HTR-8/SVneo (cell line): Measurements from ENCODE around the gene ZNF74.
"Not testable (repeated sequence)": the region's sequence is repeated elsewhere in the genome, so short reads cannot be mapped to it uniquely, and the experiment has no call there.

Experiments used
- DNase-seq: peaks from one replicate; pipeline ENCODE4 v3.0.0; 2011; ENCODE audit warnings: low spot score, mixed read lengths; ENCODE audit not compliant: insufficient read length
- FAIRE-seq: peaks from 2 replicates; lab custom pipeline; 2011; peaks lifted over from hg19 to GRCh38; lab: Jason Lieb, UNC

The ZNF74 gene

DNA sequence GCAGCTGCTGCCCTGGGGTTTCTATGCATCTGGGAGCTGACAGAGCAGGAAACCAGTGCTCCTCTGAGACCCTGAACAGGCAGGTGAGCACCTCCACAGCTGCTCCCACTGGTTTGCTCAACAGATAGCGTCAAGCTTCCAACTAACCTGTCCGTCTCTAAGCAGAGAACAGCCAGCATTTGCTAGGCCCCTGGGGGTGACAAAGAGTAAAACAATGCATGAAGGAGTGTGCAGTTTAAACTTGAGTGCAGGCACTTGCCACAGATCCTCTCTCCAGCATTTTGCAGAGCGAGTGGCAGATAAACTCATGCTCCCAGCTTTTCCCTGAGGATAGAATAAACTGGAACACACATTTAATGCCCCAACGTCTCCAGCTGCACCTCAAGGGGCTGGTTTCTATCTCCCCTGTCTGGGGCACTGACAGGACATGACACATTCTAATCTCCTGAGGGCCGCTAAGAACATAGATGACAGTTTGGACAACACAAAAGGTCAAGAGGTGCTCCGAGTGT lies 20.7 kb upstream of the ZNF74 start:
- not testable (repeated sequence) for FAIRE-seq, DNase-seq

GRCh38 chr22:20374130-20374529 lies 19.8 kb upstream of the ZNF74 start:
- DNase-seq, FAIRE-seq: not testable (repeated sequence)

GRCh38 chr22:20376281-20376680 lies 17.7 kb upstream of the ZNF74 start:
- not testable (repeated sequence) for DNase-seq, FAIRE-seq

GRCh38 chr22:20376983-20377382 lies 17.0 kb upstream of the ZNF74 start:
- not testable (repeated sequence) for DNase-seq, FAIRE-seq

DNA sequence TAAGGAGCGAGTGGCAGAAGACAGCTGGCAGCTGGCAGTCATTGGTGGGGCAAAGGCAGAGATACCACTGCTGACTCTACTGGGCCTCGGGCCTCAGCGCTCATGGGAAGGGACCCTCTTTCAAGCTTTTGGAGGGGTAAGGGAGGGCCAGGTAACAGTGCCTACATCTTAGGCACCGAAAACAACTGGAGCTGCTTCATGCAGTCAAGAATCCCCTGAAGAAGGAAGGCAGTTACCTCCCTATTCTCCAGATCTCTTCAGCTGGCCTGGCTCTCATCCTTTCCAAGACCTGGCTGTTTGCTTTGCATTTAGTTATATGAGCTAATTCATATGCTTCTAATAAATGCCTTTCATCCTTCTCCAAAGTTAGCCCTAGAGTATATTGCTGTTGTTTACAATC lies 15.8 kb upstream of the ZNF74 start:
- DNase-seq (no peak), FAIRE-seq (no peak)

- not testable (repeated sequence) for FAIRE-seq, DNase-seq
Observed at GRCh38 chr22:20378684-20379083, 15.3 kb upstream of the ZNF74 start.

DNA sequence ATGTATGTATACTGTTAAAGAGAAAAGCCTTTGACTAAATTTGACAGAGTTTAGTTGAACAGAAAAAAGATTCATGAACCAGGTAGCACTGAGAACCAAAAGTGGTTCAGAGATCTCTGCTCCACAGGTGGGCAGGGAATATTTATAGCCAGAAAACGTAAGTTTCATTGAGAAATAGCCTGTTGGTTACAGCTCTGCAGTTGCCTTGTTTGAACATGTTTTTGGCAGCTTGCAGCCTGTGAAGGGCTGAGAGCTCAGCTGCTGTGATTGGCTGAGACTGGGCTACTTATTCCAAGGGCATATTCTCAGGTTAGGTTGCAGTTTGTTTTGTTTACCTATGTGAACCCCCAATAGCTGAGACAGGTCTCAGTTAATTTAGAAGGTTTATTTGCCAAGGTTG lies 13.5 kb upstream of the ZNF74 start:
- DNase-seq (no peak), FAIRE-seq (no peak)

DNA sequence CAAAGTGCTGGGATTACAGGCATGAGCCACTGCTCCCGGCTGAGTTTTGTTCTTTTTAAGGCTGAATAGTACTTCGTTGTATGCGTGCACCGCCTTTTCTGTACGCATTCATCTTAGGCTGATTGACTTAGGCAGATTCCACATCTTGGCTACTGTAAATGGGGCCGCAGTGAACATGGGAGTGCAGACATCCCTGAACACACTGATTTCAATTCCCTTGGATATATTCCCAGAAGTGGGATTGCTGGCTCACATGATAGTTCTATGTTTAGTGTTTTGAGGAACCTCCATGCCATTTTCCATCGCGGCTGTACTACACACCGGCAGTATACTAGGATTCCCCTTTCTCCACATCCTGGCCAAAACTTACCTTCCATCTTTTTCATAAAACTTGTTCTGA lies 10.4 kb upstream of the ZNF74 start:
- FAIRE-seq (no peak), DNase-seq (no peak)

- FAIRE-seq (no peak), DNase-seq (no peak)
Observed at GRCh38 chr22:20384171-20384570, 9.8 kb upstream of the ZNF74 start.

DNA sequence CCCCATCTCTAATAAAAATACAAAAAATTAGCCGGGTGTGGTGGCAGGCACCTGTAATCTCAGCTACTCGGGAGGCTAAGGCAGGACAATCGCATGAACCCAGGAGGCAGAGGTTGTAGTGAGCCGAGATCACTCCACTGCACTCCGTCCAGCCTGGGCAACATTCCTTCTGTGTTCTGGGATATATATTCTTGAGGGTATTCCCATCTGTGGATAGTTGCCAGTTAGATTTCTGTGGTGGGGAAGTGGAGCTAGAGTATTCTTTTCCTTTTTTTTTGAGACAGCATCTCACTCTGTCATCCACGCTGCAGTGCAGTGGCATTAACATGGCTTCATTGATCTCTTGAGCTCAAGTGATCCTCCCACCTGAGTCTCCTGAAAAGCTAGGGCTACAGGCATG lies 9.1 kb upstream of the ZNF74 start:
- DNase-seq (no peak), FAIRE-seq (no peak)

DNA sequence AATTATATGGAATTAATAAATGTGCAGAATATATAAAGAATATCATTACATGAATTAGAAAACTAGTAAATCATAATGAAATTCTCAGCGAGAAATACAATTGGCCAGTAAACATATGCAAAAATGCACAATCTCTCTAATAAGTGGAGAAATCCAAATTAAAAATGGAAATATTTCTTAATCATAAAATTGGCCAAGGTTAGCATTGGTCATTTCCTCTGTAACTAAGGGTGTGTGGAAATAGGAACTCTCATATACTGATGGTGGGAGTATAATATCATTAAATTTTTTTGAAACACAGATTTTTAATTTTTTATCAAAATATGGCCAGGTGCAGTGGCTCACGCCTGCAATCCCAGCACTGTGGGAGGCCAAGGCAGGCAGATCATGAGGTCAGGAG lies 7.6 kb upstream of the ZNF74 start:
- no peak for FAIRE-seq
- no peak for DNase-seq

GRCh38 chr22:20386972-20387371 lies 7.0 kb upstream of the ZNF74 start:
- FAIRE-seq (no peak), DNase-seq (no peak)

DNA sequence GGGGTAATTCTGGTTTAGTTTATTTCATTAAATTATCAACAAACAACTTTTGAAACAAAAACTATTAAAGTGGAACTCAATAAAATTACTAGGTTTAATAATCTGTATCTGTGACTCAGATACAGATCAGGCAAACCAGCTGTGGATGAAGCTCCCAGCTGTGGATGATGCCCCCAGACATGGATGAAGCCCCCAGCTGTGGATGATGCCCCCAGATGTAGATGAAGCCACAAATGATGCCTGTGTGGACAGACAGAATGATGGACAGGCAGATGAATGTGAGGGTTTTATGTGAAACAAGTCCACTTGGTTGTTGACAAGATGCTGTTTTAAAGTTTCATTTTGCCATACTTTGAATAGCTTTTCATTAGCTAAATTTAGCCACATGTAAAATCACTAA lies 5.8 kb upstream of the ZNF74 start:
- DNase-seq = no peak
- no peak for FAIRE-seq

- no peak for FAIRE-seq
- DNase-seq = no peak
Observed at GRCh38 chr22:20389288-20389687, 4.7 kb upstream of the ZNF74 start.

GRCh38 chr22:20390394-20390907 lies 3.5 kb upstream of the ZNF74 start:
- FAIRE-seq (no peak), DNase-seq (no peak)

DNA sequence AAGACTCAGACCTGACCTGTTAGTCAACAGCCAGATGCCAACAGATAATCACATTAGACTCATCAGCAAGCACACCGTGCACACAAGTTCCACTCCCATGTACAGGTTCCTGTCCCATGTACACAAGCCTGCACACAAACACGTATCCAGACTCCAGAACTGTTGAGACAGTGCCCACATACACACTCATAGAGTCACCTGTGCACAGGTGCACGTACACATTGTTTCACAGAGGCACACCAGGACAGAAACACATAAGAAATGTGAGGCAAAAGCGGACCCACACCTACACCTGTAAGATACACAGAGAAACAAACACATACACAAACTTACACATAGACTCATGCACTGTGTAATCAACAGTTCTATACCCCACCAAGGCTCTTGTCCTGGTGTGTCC lies 2.7 kb upstream of the ZNF74 start:
- DNase-seq (no peak), FAIRE-seq (no peak)

- not testable (repeated sequence) for FAIRE-seq, DNase-seq
Observed at GRCh38 chr22:20392365-20392881, 1.5 kb upstream of the ZNF74 start.

DNA sequence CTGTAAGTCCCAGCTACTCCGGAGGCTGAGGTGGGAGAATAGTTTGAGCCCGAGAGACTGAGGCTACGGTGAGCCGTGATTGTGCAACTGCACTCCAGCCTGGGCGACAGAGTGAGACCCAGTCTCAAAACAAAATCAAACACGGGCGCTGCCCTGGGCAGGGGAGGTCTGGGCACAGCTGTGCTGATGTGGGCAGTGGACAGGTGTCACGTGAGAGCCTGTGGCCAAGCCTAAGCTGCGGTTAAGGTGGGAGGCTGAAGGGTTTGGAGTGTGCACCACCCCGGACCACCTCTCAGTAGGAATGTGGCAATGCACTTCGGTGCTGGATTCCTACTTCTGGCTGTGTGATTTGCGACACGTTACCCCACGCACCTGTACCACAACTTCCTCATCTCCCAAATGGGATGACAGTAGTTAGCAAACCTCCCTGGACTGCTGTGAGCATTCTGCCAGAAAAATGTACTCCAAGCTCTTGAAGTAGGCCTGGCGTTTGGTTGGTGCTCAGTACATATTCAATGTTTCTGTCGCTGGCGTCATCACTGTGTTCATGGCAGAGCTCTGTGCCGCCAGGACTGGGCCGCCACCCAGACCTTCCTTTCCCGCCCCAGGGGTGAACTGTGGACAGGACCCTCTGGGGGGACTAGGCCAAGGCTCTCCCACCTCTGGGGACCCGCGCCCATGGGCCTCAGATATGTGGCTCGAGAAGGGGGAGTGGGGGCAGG lies 807 bp upstream of the ZNF74 start:
- FAIRE-seq (no peak), DNase-seq (no peak)

DNA sequence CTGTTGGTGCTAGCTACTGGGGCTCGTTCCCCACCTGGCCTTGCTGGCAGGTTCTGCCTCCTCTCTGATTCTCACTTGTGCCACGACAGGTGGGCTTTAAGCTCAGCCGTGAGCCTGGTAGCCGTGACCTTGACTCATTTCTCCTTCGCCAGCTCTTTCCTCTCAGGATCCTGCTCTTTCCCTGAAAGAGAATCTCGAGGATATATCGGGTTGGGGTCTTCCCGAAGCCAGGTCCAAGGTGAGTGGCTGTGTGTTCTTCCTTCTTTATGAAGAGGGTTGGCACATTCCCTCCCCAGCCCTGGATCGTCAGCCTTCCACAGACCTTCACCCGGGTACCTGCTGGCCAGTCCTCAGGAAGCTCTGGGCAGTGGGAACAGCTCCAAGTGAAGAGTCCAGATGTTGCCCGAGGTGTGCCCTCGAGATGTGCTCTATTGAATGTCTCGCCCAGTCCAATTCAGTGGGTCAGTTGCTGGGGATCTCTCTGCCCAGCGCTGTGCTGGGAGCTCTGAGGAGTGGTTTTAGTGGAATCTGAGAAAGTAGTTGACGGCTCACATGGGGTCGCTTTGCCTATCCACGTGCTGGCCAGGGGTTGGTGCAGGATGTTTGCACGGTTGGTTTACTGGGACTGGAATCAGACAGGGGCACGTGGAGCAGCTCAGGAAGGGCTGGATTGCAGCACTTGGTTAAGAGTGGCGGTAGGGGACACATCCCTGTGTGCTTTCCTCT lies 1.4 kb downstream of the ZNF74 start:
- no peak for FAIRE-seq

DNA sequence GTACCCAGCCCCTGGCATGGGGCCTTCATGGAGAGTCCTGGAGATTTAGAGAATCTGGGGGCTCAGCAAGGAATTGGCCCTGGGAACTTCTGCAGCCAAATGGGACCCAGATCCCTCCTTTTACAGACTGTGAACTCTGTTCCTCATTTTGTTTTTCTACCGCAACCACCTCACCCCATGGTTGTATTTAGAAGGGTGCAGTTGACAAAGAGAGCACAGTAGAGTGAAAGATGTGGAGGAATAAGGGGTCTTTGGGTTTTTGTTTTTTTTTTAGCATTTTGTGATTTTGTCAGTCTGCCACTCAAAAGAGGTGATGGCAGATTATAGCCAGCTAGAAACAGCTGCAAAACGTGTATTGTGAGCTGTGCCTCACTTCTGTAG lies 1.9 kb downstream of the ZNF74 start:
- FAIRE-seq = no peak
- no peak for DNase-seq

More for the DNA sequence above, 1.4 kb downstream of the ZNF74 start:
- DNase-seq = no peak

DNA sequence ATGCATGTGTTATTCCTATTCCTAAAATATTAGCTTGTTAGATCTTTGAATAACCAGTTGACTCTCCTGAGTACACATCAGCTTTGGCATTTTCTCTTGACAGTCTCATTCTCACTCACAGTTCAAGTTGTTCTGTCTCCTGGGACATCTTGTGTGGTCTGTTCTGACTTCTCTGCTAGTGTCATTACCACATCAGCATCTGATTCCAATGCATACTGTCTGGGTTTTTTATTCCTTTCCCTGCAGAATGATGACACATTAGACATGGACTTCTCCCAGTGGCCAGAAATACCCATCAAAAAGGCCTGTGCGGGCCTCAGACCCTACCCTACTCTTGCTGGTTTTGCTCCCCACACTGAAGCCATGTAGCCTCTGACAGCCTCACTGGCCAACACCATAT lies 2.7 kb downstream of the ZNF74 start:
- DNase-seq = no peak
- no peak for FAIRE-seq
